NOMO-1 treated with DMSO at 0.1 percent for 48 hours (cell line): Measurements from ENCODE around the gene PARP14.

Source experiments
- DNase-seq: peaks from one replicate; lab custom pipeline; 2025; ENCODE audit not compliant: unreplicated experiment; lab: John Stamatoyannopoulos, UW

Gene PARP14

DNA sequence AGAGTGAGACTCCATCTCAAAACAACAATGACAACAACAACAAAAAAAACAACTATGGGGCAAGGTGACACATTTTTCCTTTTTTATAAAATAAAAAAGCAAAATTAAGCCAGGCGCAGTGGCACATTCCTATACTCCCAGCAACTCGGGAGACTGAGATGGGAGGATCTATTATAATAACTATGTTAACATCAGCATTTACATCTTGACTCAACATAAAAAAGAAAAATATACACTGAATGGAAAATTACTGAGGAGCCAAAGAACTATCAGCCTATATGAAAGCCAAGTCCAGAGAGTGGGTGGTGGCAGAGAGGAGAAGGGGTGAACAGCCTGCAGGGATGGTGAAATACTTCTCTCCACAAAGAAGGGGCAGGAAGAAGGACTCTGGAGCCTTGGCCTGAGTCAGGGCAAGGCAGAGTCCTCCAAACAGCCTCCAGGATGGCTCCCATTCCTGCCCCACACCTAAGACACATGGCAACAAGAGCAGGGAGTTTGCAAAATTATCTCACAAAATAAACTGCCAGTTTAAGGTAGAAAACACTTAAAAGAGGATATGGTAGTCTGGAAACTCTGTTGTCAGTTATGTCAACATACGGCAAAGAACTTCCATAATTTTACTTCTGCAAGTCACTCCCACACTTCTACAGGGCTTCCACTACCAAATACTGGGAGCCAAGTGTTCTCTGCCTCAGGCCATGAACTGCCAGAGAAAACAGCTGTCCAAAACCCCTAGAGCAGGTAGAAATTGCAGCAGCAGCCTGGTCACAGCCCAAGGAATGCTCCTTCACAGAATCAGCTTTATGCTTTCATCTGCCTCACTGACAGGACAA lies 87.1 kb downstream of the PARP14 start:
- DNase-seq: no peak

DNA sequence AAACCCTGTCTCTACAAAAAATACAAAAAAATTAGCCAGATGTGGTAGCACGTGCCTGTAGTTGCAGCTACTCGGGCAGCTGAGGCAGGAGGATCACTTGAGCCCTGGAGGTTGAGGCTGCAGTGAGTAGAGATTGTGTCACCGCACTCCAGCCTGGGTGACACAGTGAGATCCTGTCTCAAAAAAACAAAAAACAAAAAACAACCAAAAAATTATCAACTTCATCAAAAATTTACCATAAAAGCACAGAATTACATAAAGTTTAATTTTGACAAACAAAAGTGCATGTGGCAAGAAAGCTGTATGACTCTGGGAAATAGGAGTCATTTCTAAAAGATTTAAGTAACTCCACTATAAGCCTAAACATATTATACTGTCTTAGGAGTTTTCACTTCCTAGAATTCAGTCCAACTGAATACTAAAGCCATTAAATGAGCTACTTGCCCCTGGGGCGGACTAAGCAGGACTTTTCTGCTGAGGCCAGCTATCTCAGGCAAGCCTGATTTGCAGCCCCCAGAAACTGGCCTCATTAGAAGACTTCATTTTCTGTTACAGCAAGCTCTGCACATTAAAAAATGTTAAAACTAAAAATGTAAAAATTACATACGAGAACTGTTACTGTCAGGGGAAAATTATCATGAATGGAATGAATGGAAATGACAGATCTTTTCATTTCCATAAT lies 90.0 kb downstream of the PARP14 start:
- DNase-seq: no peak

DNA sequence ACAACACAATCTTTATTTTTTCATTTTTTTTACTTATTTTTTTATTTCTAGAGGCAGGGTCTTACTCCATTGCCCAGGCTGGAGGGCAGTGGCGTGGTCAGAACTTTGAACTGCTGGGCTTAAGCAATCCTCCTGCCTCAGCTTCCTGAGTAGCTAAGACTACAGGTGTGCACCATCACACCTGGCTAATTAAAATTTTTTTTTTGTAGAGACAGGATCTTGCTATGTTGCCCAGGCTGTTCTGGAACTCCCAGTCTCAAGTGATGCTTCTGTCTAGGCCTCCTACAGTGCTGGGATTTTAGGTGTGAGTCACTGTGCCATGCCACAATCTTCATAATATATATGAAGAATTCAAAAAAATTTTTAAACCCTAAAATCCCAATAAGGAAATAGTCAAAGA lies 92.2 kb downstream of the PARP14 start:
- no peak for DNase-seq

DNA sequence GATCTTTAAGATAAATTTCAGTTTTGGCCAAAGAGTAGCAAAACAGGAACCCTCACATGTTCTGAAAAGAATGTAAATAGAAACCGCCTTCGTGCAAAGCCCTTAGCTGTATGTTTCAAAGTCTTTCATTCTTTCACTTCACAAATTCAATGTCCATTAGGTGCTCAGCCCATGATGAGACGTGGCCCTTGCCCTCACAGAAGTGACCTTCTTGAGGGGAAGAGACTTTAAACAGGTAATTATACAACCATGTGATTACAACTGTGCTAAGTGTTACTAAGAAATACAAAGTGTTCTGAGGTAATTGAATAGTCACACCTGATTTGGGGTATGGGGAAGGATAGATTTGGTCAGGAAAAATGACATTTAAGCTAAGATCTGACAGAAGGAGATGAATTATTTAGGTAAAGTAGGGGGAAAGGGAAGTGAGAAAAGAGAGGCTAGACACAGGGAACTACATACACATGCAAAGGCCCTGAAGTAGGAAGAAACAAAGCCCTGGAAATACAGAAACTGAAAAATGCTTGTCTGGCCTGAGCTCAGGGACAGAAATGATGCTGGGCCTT lies 93.4 kb downstream of the PARP14 start:
- DNase-seq: no peak

DNA sequence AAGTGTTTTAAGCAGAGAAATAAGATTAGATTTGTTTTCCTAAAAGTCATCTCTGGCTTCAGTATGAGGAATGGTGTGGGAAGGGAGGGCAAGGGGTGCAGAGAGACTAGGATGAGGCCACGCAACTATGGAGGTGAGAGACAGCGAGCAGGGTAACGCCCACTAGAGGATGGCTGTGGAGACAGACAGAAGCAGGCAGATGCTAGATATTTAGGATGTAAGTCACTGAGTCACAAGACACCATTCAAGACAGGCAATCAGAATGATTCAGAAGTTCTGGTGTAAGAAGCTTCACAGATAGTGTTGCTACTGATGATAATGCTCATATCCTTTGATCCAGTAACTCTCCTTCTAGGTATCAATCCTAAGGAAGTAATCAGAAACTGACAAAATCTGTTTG lies 93.9 kb downstream of the PARP14 start:
- DNase-seq: no peak

DNA sequence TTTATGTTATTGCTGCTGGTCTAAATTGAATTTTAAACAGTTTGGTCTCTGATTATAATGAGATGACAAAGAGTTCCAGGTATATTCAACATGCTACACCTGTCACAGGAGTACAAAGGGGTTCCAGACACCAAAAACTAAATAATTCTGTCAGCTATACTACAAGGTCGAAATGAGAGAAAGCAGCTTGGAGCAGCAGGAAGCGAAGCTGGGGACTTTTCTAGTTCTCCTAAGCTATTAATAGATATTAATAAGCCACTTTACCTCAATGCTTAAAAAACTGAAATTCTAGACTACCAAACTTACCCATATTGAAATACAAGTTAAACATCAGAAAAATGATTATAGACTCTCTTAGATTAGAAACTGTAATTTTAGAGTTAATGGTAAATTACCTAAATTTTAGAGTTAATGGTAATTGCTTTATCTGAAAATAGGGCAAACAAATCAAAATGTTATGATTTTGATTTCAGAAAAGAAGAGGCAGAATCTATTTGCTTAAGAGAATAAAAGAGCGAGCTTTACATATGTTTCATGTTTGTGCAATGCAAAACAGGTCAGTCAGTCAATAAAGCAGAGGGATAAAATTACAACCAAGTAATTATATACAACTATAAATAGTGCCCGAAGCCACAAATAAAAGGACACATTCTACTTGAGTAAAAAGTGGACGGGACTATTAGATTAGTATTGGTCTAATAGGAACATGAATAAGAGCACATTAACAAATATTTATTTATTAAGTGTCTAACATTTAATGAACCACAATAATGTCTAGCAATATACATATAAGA lies 96.2 kb downstream of the PARP14 start:
- no peak for DNase-seq

DNA sequence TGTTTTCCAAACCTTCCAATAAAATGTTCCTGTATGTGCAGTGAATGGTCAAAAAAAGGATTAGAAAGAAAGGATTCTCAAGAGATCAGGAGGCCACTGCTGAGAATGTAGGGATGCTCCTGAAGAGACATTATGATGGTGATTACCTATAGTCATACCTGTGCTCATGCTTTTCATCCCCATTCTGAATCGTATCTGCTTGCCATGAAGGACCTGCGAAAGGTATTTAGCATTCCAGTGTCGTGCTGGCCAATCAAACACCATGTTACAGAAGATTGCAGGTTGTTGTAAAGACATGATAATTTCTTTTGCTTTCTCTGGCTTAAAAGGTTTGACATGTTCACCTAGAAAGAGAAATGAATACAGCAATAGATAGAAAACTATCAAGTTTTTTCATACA lies 96.9 kb downstream of the PARP14 start:
- DNase-seq: no peak
